Duodenal mucosa (tissue), 2 donors: ENCODE results near the gene NAB1.

ENCODE experiments used
- H3K27ac ChIP-seq: one replicate; pipeline ENCODE4 v1.7.0; 2013; ENCODE audit warnings: low read depth, low read length
- H3K27me3 ChIP-seq, 2 donors: one replicate each; pipeline ENCODE4 v1.7.0; 2013; ENCODE audit warnings: low read length in 2 of 2, control low read depth in 1 of 2; ENCODE audit not compliant: insufficient read depth in 2 of 2, control insufficient read depth in 1 of 2
- H3K36me3 ChIP-seq, 2 donors: one replicate each; pipeline ENCODE4 v1.7.0; 2013; ENCODE audit warnings: low read length in 2 of 2, control low read depth in 1 of 2; ENCODE audit not compliant: insufficient read depth in 2 of 2, control insufficient read depth in 1 of 2
- H3K4me1 ChIP-seq, 2 donors: one replicate each; pipeline ENCODE4 v1.7.0; 2013; ENCODE audit warnings: low read length in 2 of 2, control low read depth in 1 of 2; ENCODE audit not compliant: insufficient read depth in 2 of 2, control insufficient read depth in 1 of 2
- H3K4me3 ChIP-seq, 2 donors: one replicate each; pipeline ENCODE4 v1.7.0; 2013; ENCODE audit warnings: low read length in 2 of 2, low read depth in 1 of 2
- H3K9ac ChIP-seq, 2 donors: one replicate each; pipeline ENCODE4 v1.7.0; 2013; ENCODE audit warnings: low read length in 2 of 2, low read depth in 1 of 2
- H3K9me3 ChIP-seq, 2 donors: one replicate each; pipeline ENCODE4 v1.7.0; 2013; ENCODE audit warnings: low read length in 2 of 2, control low read depth in 1 of 2; ENCODE audit not compliant: control insufficient read depth in 1 of 2

The NAB1 gene

GRCh38 chr2:190653931-190654330, 5.0 kb downstream of the NAB1 start:
- no peak overlapping the region for H3K4me3 ChIP-seq
- H3K27ac ChIP-seq, result no peak overlapping the region
- H3K4me1 ChIP-seq, result peaks cover 7 to 32% of the 10 kb centered on the region in 2 donors
- H3K9me3 ChIP-seq, result no peaks in the 10 kb centered on the region
- H3K27me3 ChIP-seq, result no peaks in the 10 kb centered on the region
- H3K9ac ChIP-seq, result no peak overlapping the region
- no peaks in the 10 kb centered on the region for H3K36me3 ChIP-seq

GRCh38 chr2:190655113-190655512, 6.2 kb downstream of the NAB1 start:
- Histone ChIP-seq H3K4me1 (peaks cover 7 to 31% of the 10 kb centered on the region in 2 donors), H3K27me3 (no peaks in the 10 kb centered on the region), H3K4me3 (no peak overlapping the region), H3K27ac (no peak overlapping the region), H3K36me3 (peaks cover 0 to 7% of the 10 kb centered on the region in 2 donors), H3K9ac (no peak overlapping the region), H3K9me3 (no peaks in the 10 kb centered on the region)

GRCh38 chr2:190655570-190655969, 6.7 kb downstream of the NAB1 start:
- Histone ChIP-seq H3K9ac (no peak overlapping the region), H3K4me3 (no peak overlapping the region), H3K4me1 (peaks cover 3 to 26% of the 10 kb centered on the region in 2 donors), H3K36me3 (peaks cover 0 to 7% of the 10 kb centered on the region in 2 donors), H3K27ac (no peak overlapping the region), H3K27me3 (no peaks in the 10 kb centered on the region), H3K9me3 (no peaks in the 10 kb centered on the region)

GRCh38 chr2:190656301-190656700, 7.4 kb downstream of the NAB1 start:
- H3K27ac ChIP-seq, result no peak overlapping the region

GRCh38 chr2:190657474-190658255, 8.8 kb downstream of the NAB1 start:
- Histone ChIP-seq H3K9me3 (no peaks in the 10 kb centered on the region), H3K27me3 (no peaks in the 10 kb centered on the region), H3K4me3 (no peak overlapping the region), H3K9ac (no peak overlapping the region), H3K36me3 (peaks cover 0 to 7% of the 10 kb centered on the region in 2 donors), H3K4me1 (peaks cover 0 to 12% of the 10 kb centered on the region in 2 donors), H3K27ac (no peak overlapping the region)

More at GRCh38 chr2:190656301-190656700, 7.4 kb downstream of the NAB1 start:
- H3K36me3 ChIP-seq, result peaks cover 0 to 7% of the 10 kb centered on the region in 2 donors
- H3K4me1 ChIP-seq, result peaks cover 0 to 20% of the 10 kb centered on the region in 2 donors
- no peak overlapping the region for H3K4me3 ChIP-seq
- H3K27me3 ChIP-seq, result no peaks in the 10 kb centered on the region
- no peak overlapping the region for H3K9ac ChIP-seq
- no peaks in the 10 kb centered on the region for H3K9me3 ChIP-seq

GRCh38 chr2:190659553-190659952, 10.7 kb downstream of the NAB1 start:
- H3K27ac ChIP-seq, result no peak overlapping the region
- no peaks in the 10 kb centered on the region for H3K9me3 ChIP-seq
- H3K4me1 ChIP-seq, result peaks cover 0 to 16% of the 10 kb centered on the region in 2 donors
- H3K9ac ChIP-seq, result no peak overlapping the region
- no peaks in the 10 kb centered on the region for H3K27me3 ChIP-seq
- H3K4me3 ChIP-seq, result no peak overlapping the region
- peaks cover 0 to 7% of the 10 kb centered on the region in 2 donors for H3K36me3 ChIP-seq

- no peaks in the 10 kb centered on the region for H3K27me3 ChIP-seq
- H3K27ac ChIP-seq, result no peak overlapping the region
- H3K4me1 ChIP-seq, result peaks cover 0 to 9% of the 10 kb centered on the region in 2 donors
Observed at GRCh38 chr2:190662754-190663153, 13.9 kb downstream of the NAB1 start.

GRCh38 chr2:190663348-190663747, 14.5 kb downstream of the NAB1 start:
- H3K36me3 ChIP-seq, result peaks cover 0 to 7% of the 10 kb centered on the region in 2 donors
- H3K9ac ChIP-seq, result no peak overlapping the region
- peaks cover 0 to 4% of the 10 kb centered on the region in 2 donors for H3K4me1 ChIP-seq
- H3K27ac ChIP-seq, result no peak overlapping the region
- H3K9me3 ChIP-seq, result no peaks in the 10 kb centered on the region
- H3K27me3 ChIP-seq, result no peaks in the 10 kb centered on the region
- H3K4me3 ChIP-seq, result no peak overlapping the region

More at GRCh38 chr2:190662754-190663153, 13.9 kb downstream of the NAB1 start:
- no peak overlapping the region for H3K9ac ChIP-seq
- peaks cover 0 to 7% of the 10 kb centered on the region in 2 donors for H3K36me3 ChIP-seq
- no peaks in the 10 kb centered on the region for H3K9me3 ChIP-seq
- no peak overlapping the region for H3K4me3 ChIP-seq

GRCh38 chr2:190663839-190664238, 15.0 kb downstream of the NAB1 start:
- peaks cover 0 to 7% of the 10 kb centered on the region in 2 donors for H3K36me3 ChIP-seq
- peaks cover 0 to 4% of the 10 kb centered on the region in 2 donors for H3K4me1 ChIP-seq
- H3K9ac ChIP-seq, result no peak overlapping the region
- no peak overlapping the region for H3K27ac ChIP-seq
- H3K9me3 ChIP-seq, result no peaks in the 10 kb centered on the region
- no peak overlapping the region for H3K4me3 ChIP-seq
- H3K27me3 ChIP-seq, result no peaks in the 10 kb centered on the region

- H3K9ac ChIP-seq, result no peak overlapping the region
- H3K27ac ChIP-seq, result no peak overlapping the region
- no peak overlapping the region for H3K4me3 ChIP-seq
- H3K27me3 ChIP-seq, result no peaks in the 10 kb centered on the region
- peaks cover 0 to 6% of the 10 kb centered on the region in 2 donors for H3K36me3 ChIP-seq
- H3K9me3 ChIP-seq, result no peaks in the 10 kb centered on the region
- peaks cover 0 to 4% of the 10 kb centered on the region in 2 donors for H3K4me1 ChIP-seq
Observed at GRCh38 chr2:190664240-190664639, 15.4 kb downstream of the NAB1 start.
